IMR-90 (cell line): ENCODE measurements around the gene BRMS1. TPM values are rescaled to one million over a fixed set of nuclear protein-coding genes. Genes with fewer than 3 reads are reported as not detected.

Experiments
- ATAC-seq: fragments of 200-7000 bp; cut with Tn5 transposase; 2 replicates; pipeline ENCODE4 v1.9.1; 2020; ENCODE audit warnings: low read depth, mild to moderate bottlenecking, moderate library complexity
- BruUV-seq: library from RNA; stranded (reverse); fragments of 400-500 nt; replicated peaks from 2 replicates; lab custom pipeline; 2021; lab: Mats Ljungman, UMichigan
- CTCF ChIA-PET: fragments of 300-600 bp; formaldehyde crosslinking; extraction: SDS; loops from one replicate; lab custom pipeline; 2021; ENCODE audit warnings: antibody characterized with exemption; lab: Yijun Ruan, JAX
- POLR2A ChIA-PET: fragments of 300-600 bp; sonication (Branson Sonifier 250); formaldehyde crosslinking; loops from one replicate; lab custom pipeline; 2022; ENCODE audit warnings: antibody characterized with exemption; ENCODE audit not compliant: unreplicated experiment; lab: Charles Lee
- DNase-seq: peaks from one replicate; pipeline ENCODE4 v3.0.0; 2013
- H2AFZ ChIP-seq: replicated peaks from 2 replicates; pipeline ENCODE3; 2013; ENCODE audit warnings: low read length, mild to moderate bottlenecking; ENCODE audit not compliant: poor library complexity
- H2AK5ac ChIP-seq: 2 replicates; pipeline ENCODE4 v1.6.1; 2013; ENCODE audit warnings: low read depth, low read length, inconsistent platforms
- H2AK9ac ChIP-seq: replicated peaks from 2 replicates; pipeline ENCODE3; 2013; ENCODE audit warnings: mild to moderate bottlenecking, low read depth, low read length, moderate library complexity; ENCODE audit not compliant: poor library complexity
- H2BK120ac ChIP-seq: 2 replicates; pipeline ENCODE4 v1.6.1; 2013; ENCODE audit warnings: low read depth, low read length, inconsistent platforms
- H2BK15ac ChIP-seq: 3 replicates; pipeline ENCODE4 v1.6.1; 2013; ENCODE audit warnings: low read depth, low read length, inconsistent platforms
- H2BK20ac ChIP-seq: 2 replicates; pipeline ENCODE4 v1.6.1; 2013; ENCODE audit warnings: low read depth, mild to moderate bottlenecking, inconsistent platforms, low read length, moderate library complexity
- H2BK5ac ChIP-seq: 2 replicates; pipeline ENCODE4 v1.6.1; 2013; ENCODE audit warnings: mild to moderate bottlenecking, low read depth, low read length, inconsistent platforms; ENCODE audit not compliant: poor library complexity, severe bottlenecking
- H3K14ac ChIP-seq: replicated peaks from 2 replicates; pipeline ENCODE4 v1.6.1; 2013; ENCODE audit warnings: low read depth, low read length, inconsistent platforms
- H3K18ac ChIP-seq: 2 replicates; pipeline ENCODE4 v1.6.1; 2013; ENCODE audit warnings: low read depth, low read length, control low read depth
- H3K23ac ChIP-seq: 2 replicates; pipeline ENCODE4 v1.6.1; 2013; ENCODE audit warnings: low read depth, low read length, inconsistent platforms
- H3K27ac ChIP-seq: 2 replicates; pipeline ENCODE4 v1.5.1; 2013; ENCODE audit warnings: mild to moderate bottlenecking, control low read depth, low read length; ENCODE audit not compliant: insufficient read depth
- H3K27me3 ChIP-seq: 2 replicates; pipeline ENCODE4 v1.6.1; 2013; ENCODE audit warnings: low read length; ENCODE audit not compliant: control insufficient read depth, insufficient read depth
- H3K36me3 ChIP-seq: 2 replicates; pipeline ENCODE4 v1.6.1; 2013; ENCODE audit warnings: low read length, mixed read lengths; ENCODE audit not compliant: control insufficient read depth, insufficient read depth
- H3K4ac ChIP-seq: 2 replicates; pipeline ENCODE4 v1.6.1; 2013; ENCODE audit warnings: low read depth, low read length, inconsistent platforms
- H3K4me1 ChIP-seq: 2 replicates; pipeline ENCODE4 v1.6.1; 2013; ENCODE audit warnings: low read length, mixed read lengths; ENCODE audit not compliant: control insufficient read depth, insufficient read depth
- H3K4me2 ChIP-seq: 2 replicates; pipeline ENCODE4 v1.6.1; 2013; ENCODE audit warnings: low read depth, mild to moderate bottlenecking, control low read depth, low read length, moderate library complexity
- H3K4me3 ChIP-seq: 2 replicates; pipeline ENCODE4 v1.5.1; 2013; ENCODE audit warnings: low read depth, mild to moderate bottlenecking, control low read depth, low read length, moderate library complexity; ENCODE audit not compliant: insufficient read depth
- H3K56ac ChIP-seq: 2 replicates; pipeline ENCODE4 v1.6.1; 2013; ENCODE audit warnings: low read length, inconsistent platforms; ENCODE audit not compliant: insufficient read depth; ENCODE audit errors: extremely low read depth
- H3K79me1 ChIP-seq, 2 experiments: 2 replicates each; pipeline ENCODE4 v1.6.1; 2013; ENCODE audit warnings: low read length in 2 of 2, inconsistent platforms in 1 of 2, low read depth in 1 of 2
- H3K9ac ChIP-seq: 2 replicates; pipeline ENCODE4 v1.6.1; 2013; ENCODE audit warnings: low read depth, low read length, control low read depth
- H3K9me1 ChIP-seq: 2 replicates; pipeline ENCODE4 v1.6.1; 2013; ENCODE audit warnings: low read length, inconsistent platforms; ENCODE audit not compliant: insufficient read depth
- H3K9me3 ChIP-seq: 2 replicates; pipeline ENCODE4 v1.6.1; 2013; ENCODE audit warnings: low read length; ENCODE audit not compliant: control insufficient read depth, insufficient read depth
- H4K20me1 ChIP-seq: 2 replicates; pipeline ENCODE4 v1.6.1; 2013; ENCODE audit warnings: low read length, inconsistent platforms; ENCODE audit not compliant: insufficient read depth
- H4K5ac ChIP-seq: 2 replicates; pipeline ENCODE4 v1.6.1; 2013; ENCODE audit warnings: mild to moderate bottlenecking, low read depth, low read length, control low read depth
- H4K8ac ChIP-seq, 2 experiments: 2 replicates each; pipeline ENCODE4 v1.6.1; 2013; ENCODE audit warnings: low read depth in 2 of 2, low read length in 2 of 2, control low read depth in 1 of 2, inconsistent platforms in 1 of 2
- H4K91ac ChIP-seq: 2 replicates; pipeline ENCODE4 v1.6.1; 2013; ENCODE audit warnings: low read depth, low read length, inconsistent platforms; ENCODE audit not compliant: insufficient read depth
- BHLHE40 ChIP-seq: fragments of 150-350 bp; IDR thresholded peaks from 2 replicates; pipeline ENCODE4 v1.6.1; 2016; ENCODE audit warnings: mild to moderate bottlenecking, low read depth, low read length
- CTCF ChIP-seq: conservative IDR thresholded peaks from 2 replicates; pipeline ENCODE4 v1.5.1; 2012; ENCODE audit warnings: mild to moderate bottlenecking, low read depth, low read length, improper control_type of control experiment
- ELK1 ChIP-seq: fragments of 150-350 bp; IDR thresholded peaks from 2 replicates; pipeline ENCODE4 v1.6.1; 2016; ENCODE audit warnings: low read depth, mild to moderate bottlenecking, low read length, moderate library complexity, borderline replicate concordance
- MAFK ChIP-seq: IDR thresholded peaks from 2 replicates; pipeline ENCODE4 v1.6.1; 2012; ENCODE audit warnings: low read depth, low read length, improper control_type of control experiment
- NFE2L2 ChIP-seq: fragments of 150-350 bp; IDR thresholded peaks from 2 replicates; pipeline ENCODE4 v1.6.1; 2016; ENCODE audit warnings: low read depth, mild to moderate bottlenecking, low read length
- RAD21 ChIP-seq: IDR thresholded peaks from 2 replicates; pipeline ENCODE4 v1.6.1; 2012; ENCODE audit warnings: low read length, improper control_type of control experiment
- RFX5 ChIP-seq: IDR thresholded peaks from 2 replicates; pipeline ENCODE4 v1.8.0; 2012; ENCODE audit warnings: low read depth, mild to moderate bottlenecking, low read length, moderate library complexity
- SMC3 ChIP-seq: fragments of 150-350 bp; IDR thresholded peaks from 2 replicates; pipeline ENCODE4 v1.6.1; 2016; ENCODE audit warnings: low read depth, mild to moderate bottlenecking, antibody characterized with exemption, low read length, moderate library complexity
- USF2 ChIP-seq: fragments of 150-350 bp; IDR thresholded peaks from 2 replicates; pipeline ENCODE4 v1.6.1; 2017; ENCODE audit warnings: mild to moderate bottlenecking, antibody characterized with exemption, low read length, low read depth
- WGBS, 2 experiments: methylation state at CpG; one replicate each; pipeline versions ENCODE4 v1.1.5 to v1.1.7; 2013; ENCODE audit warnings: missing lambda C conversion rate in 2 of 2; ENCODE audit not compliant: insufficient read length in 1 of 2; ENCODE audit errors: extremely low coverage in 2 of 2; 5-methylcytosine and 5-hydroxymethylcytosine counted together
- dilution Hi-C: fragments of 300-500 bp; cut with HindIII; formaldehyde crosslinking; loops from one replicate; pipeline ENCODE4 v1.14.3; 2018; ENCODE audit warnings: low sequenced_read_pairs; ENCODE audit not compliant: unreplicated experiment
- in situ Hi-C: fragments of 300-500 bp; cut with MboI; formaldehyde crosslinking; loops from 3 replicates; pipeline ENCODE4 v1.14.3; 2019; ENCODE audit warnings: low sequenced_read_pairs, inconsistent platforms, mixed read lengths
- intact Hi-C: fragments of 100-400 bp; cut with micrococcal nuclease; formaldehyde crosslinking; loops from 2 replicates; pipeline ENCODE4 v1.10.0; 2022
- polyA plus RNA-seq, 3 experiments: library from polyadenylated mRNA; depleted of rRNA; stranded (reverse); fragments of >200 nt; gene quantifications; 2 replicates each; pipeline ENCODE4 v1.2.3, GENCODE V29; 2012; ENCODE audit warnings: low replicate concordance in 1 of 3
- total RNA-seq: library from RNA; depleted of rRNA; stranded (reverse); fragments of >200 nt; gene quantifications from 2 replicates; pipeline ENCODE4 v1.2.3, GENCODE V29; 2012

The BRMS1 gene
- total and polyA plus RNA-seq, 2 of the 4 experiments (the other 2 are of a cell fraction): 48.3 to 57.9 TPM

- TF ChIP-seq BHLHE40: no peak
These were observed 4.1 kb downstream of the BRMS1 start (continued) for GRCh38 chr11:66340596-66341501.

GRCh38 chr11:66339686-66340483 is 5.0 kb downstream of the BRMS1 start:
- no peak overlapping the region for H3K9ac ChIP-seq
- WGBS, 2 experiments: 93% methylated on average over 10 of the region's 14 CpGs; no CpG with 5 or more reads in 1 of the 2 experiments
- H2AFZ ChIP-seq: no peak overlapping the region
- no peak overlapping the region for H2BK120ac ChIP-seq
- peaks cover 25 to 59% of the 10 kb centered on the region in 2 experiments; a peak in 3 of 4 replicates for H3K79me1 ChIP-seq
- H3K27ac ChIP-seq: no peak overlapping the region
- H3K18ac ChIP-seq: no peak overlapping the region
- H3K14ac ChIP-seq: no peak overlapping the region
- no peak overlapping the region for H2BK15ac ChIP-seq
- dilution Hi-C loops (no loop called here), intact Hi-C loops (no loop called here), in situ Hi-C loops (no loop called here)
- H2BK5ac ChIP-seq: no peak overlapping the region
- no peak overlapping the region for H2BK20ac ChIP-seq
- ChIA-PET CTCF (no interaction called here), POLR2A (no interaction called here)
- H2AK9ac ChIP-seq: no peak overlapping the region
- ATAC-seq: no peak
- no peaks in the 10 kb centered on the region for H3K9me1 ChIP-seq
- no peak overlapping the region for H3K4me2 ChIP-seq
- H3K56ac ChIP-seq: no peak overlapping the region
- H4K8ac ChIP-seq: no peak overlapping the region
- no peak overlapping the region for H2AK5ac ChIP-seq
- no peak overlapping the region for H4K5ac ChIP-seq
- no peak for DNase-seq
- BruUV-seq: no TSS peak
- H3K23ac ChIP-seq: no peak overlapping the region
- H3K36me3 ChIP-seq: peaks cover 27% of the 10 kb centered on the region
- no peak overlapping the region for H3K4ac ChIP-seq
- no peaks in the 10 kb centered on the region for H3K27me3 ChIP-seq
- no peaks in the 10 kb centered on the region for H3K9me3 ChIP-seq
- peaks cover 30% of the 10 kb centered on the region for H4K20me1 ChIP-seq
- no peak overlapping the region for H4K91ac ChIP-seq
- no peak for TF ChIP-seq USF2
- no peak for TF ChIP-seq RFX5
- no peak for TF ChIP-seq ELK1
- no peak for TF ChIP-seq MAFK
- no peak for TF ChIP-seq RAD21
- TF ChIP-seq SMC3: no peak
- TF ChIP-seq CTCF: no peak
- TF ChIP-seq NFE2L2: no peak
- no peak overlapping the region for H3K4me3 ChIP-seq
- peaks cover 20% of the 10 kb centered on the region for H3K4me1 ChIP-seq
